ENCODE measurements around the gene TMEM123. TPM values are rescaled to one million over a fixed set of nuclear protein-coding genes. Genes with fewer than 3 reads are reported as not detected.
A peak's percentile ranks its signal among the peaks of the same experiment; 100 is the strongest.
"Not testable (repeated sequence)": the region's sequence is repeated elsewhere in the genome, so short reads cannot be mapped to it uniquely, and the experiment has no call there.

TMEM123 gene
- total and polyA plus RNA-seq, 4 experiments from 2014 or later: 383 to 839 (median 574) TPM

- Mint-ChIP-seq H3K27me3 (no peaks in the 10 kb centered on the region), H3K4me3 (no peak overlapping the region), H3K36me3 (peaks cover 43 to 60% of the 10 kb centered on the region in 2 donors), H3K4me1 (peaks cover 12 to 19% (median 16%) of the 10 kb centered on the region in 4 donors), H3K27ac (no peak overlapping the region), H3K9me3 (no peaks in the 10 kb centered on the region)
- ChIA-PET CTCF (ENCODE audit: partially characterized antibody) (interaction anchor here (1.5 to 7.2 kb wide), 2 partner anchors 14 to 36 kb away, joined by 3 to 76 read pairs; no protein-coding TSS in a partner anchor), POLR2A (ENCODE audit: partially characterized antibody) (no interaction called here)
- Histone ChIP-seq H3K4me1 (ENCODE audit: insufficient read depth, low read length) (peaks cover 16% of the 10 kb centered on the region), H3K27ac (ENCODE audit: low read depth, low read length) (no peak overlapping the region), H3K36me3 (ENCODE audit: insufficient read depth, low read length) (peaks cover 21% of the 10 kb centered on the region), H3K27me3 (ENCODE audit: insufficient read depth, low read length) (no peaks in the 10 kb centered on the region), H3K4me3 (ENCODE audit: low read length in 2 of 2) (no peak overlapping the region), H3K9me3 (ENCODE audit: control insufficient read depth in 1 of 2, low read length in 2 of 2) (no peaks in the 10 kb centered on the region)
- intact Hi-C loops (cut with micrococcal nuclease): no loop called here
- DNase-seq: no peak
Observed at GRCh38 chr11:102377891-102378290, 74.7 kb downstream of the TMEM123 start.

DNA sequence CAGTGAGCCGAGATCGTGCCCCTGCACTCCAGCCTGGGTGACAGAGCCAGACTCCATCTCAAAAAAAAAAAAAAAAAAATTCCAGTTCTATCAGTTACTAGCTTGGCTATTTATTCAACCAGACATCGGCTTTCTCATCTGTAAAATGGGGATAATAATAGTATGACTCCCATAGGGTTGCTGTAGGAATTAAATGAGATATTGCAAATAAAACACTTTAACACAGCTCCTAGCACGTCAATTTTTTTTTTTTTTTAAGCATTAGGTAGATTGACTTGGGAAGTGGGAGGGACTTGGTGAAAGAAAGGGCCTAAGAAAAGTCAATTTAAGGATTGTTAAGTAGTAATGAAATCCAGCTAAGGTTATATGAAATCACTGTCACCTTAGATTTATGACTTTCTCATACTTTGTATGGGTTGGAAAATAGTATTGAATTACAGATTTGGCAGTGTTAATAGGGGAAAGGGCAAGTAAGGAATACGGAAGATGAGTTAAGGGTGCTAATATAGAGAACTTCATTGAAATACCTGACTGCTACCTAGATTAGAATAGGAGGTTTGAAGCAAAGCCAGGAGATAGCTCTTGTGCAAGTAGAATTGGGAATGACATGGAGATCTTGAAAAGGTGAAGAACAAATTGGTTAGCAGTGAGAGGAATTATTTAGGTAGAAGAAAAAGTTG is 76.7 kb downstream of the TMEM123 start:
- Histone ChIP-seq H3K27me3 (ENCODE audit: insufficient read depth, low read length) (no peaks in the 10 kb centered on the region), H3K4me3 (ENCODE audit: low read length in 2 of 2) (no peak overlapping the region), H3K9me3 (ENCODE audit: control insufficient read depth in 1 of 2, low read length in 2 of 2) (no peaks in the 10 kb centered on the region), H3K36me3 (ENCODE audit: insufficient read depth, low read length) (peaks cover 21% of the 10 kb centered on the region), H3K27ac (ENCODE audit: low read depth, low read length) (no peak overlapping the region), H3K4me1 (ENCODE audit: insufficient read depth, low read length) (peaks cover 16% of the 10 kb centered on the region)
- Mint-ChIP-seq H3K4me1 (peaks cover 15 to 27% (median 19%) of the 10 kb centered on the region in 4 donors), H3K4me3 (no peak overlapping the region), H3K36me3 (peaks cover 41 to 53% of the 10 kb centered on the region in 2 donors), H3K27ac (peak overlapping the region in 3 of 7 donors; percentile 15 to 59 (median 20)), H3K27me3 (no peaks in the 10 kb centered on the region), H3K9me3 (no peaks in the 10 kb centered on the region)
- intact Hi-C loops (cut with micrococcal nuclease): no loop called here
- CTCF ChIA-PET (ENCODE audit: partially characterized antibody): interaction anchor here (0.7 to 2.4 kb wide), 10 partner anchors 8 to 123 kb away, joined by 3 to 18 read pairs (median 4); no protein-coding TSS in a partner anchor
- POLR2A ChIA-PET (ENCODE audit: partially characterized antibody): interaction anchor here (0.6 to 1.1 kb wide), 2 partner anchors 10 to 714 kb away, joined by 3 to 4 read pairs; no protein-coding TSS in a partner anchor
- DNase-seq: no peak

DNA sequence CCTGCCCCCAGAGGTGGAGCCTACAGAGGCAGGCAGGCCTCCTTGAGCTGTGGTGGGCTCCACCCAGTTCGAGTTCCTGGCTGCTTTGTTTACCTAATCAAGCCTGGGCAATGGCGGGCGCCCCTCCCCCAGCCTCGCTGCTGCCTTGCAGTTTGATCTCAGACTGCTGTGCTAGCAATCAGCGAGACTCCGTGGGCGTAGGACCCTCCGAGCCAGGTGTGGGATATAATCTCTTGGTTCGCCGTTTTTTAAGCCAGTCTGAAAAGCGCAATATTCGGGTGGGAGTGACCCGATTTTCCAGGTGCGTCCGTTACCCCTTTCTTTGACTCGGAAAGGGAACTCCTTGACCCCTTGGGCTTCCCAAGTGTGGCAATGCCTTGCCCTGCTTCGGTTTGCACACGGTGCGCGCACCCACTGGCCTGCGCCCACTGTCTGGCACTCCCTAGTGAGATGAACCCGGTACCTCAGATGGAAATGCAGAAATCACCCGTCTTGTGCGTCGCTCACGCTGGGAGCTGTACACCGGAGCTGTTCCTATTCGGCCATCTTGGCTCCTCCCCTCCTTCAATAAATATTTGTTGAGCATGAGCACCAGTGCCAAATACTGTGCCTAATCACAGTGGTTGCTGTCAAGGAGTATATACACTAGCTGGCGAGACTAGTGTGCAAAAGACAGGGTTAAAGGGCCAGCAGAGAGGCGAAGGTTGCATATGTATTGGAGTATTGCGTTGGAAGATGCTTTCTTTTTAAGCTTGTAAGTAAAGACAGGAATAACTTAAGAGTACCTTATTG is 77.7 kb downstream of the TMEM123 start:
- POLR2A ChIA-PET (ENCODE audit: partially characterized antibody): interaction anchor here (1.1 kb wide), 1 partner anchor 11 kb away, joined by 4 read pairs; no protein-coding TSS in a partner anchor
- intact Hi-C loops (cut with micrococcal nuclease): not testable (repeated sequence)

DNA sequence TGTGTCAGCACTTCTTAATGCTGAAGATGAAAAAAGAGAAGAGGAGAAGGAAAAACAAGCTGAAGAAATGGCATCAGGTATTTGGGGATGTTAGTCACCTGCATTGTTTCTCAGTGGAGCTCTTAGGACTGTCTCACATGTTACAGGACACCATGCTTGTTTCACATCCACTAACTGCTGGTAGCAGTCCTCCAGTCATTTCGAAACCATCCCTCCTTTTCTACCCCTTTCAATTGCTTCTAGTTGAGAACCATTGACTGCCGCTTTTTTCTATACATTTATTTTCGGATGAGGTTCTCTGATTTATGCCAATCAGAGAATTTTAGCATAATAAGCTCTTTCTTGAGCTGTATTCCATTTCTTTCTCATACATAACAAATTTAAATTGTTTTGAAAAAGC is 84.1 kb downstream of the TMEM123 start:
- CTCF ChIA-PET (ENCODE audit: partially characterized antibody): interaction anchor here (0.9 to 3.7 kb wide), 7 partner anchors 21 to 297 kb away, joined by 3 to 26 read pairs (median 7); no protein-coding TSS in a partner anchor
- Mint-ChIP-seq H3K9me3 (no peaks in the 10 kb centered on the region), H3K27me3 (no peaks in the 10 kb centered on the region), H3K4me1 (peaks cover 24 to 31% (median 27%) of the 10 kb centered on the region in 4 donors), H3K36me3 (peaks cover 46 to 48% of the 10 kb centered on the region in 2 donors), H3K27ac (peak overlapping the region in 5 of 7 donors; percentile 13 to 79 (median 61)), H3K4me3 (no peak overlapping the region)
- Histone ChIP-seq H3K36me3 (ENCODE audit: insufficient read depth, low read length) (peaks cover 37% of the 10 kb centered on the region), H3K4me1 (ENCODE audit: insufficient read depth, low read length) (peaks cover 10% of the 10 kb centered on the region), H3K4me3 (ENCODE audit: low read length in 2 of 2) (no peak overlapping the region), H3K27me3 (ENCODE audit: insufficient read depth, low read length) (no peaks in the 10 kb centered on the region), H3K9me3 (ENCODE audit: control insufficient read depth in 1 of 2, low read length in 2 of 2) (no peaks in the 10 kb centered on the region), H3K27ac (ENCODE audit: low read depth, low read length) (no peak overlapping the region)
- POLR2A ChIA-PET (ENCODE audit: partially characterized antibody): interaction anchor here (1.2 kb wide), 2 partner anchors 83 to 85 kb away, joined by 3 to 4 read pairs; no protein-coding TSS in a partner anchor
- no peak for DNase-seq
- intact Hi-C loops (cut with micrococcal nuclease): no loop called here

More for the DNA sequence above, 77.7 kb downstream of the TMEM123 start:
- Mint-ChIP-seq H3K4me1 (peaks cover 15 to 27% (median 19%) of the 10 kb centered on the region in 4 donors), H3K36me3 (peaks cover 32 to 46% of the 10 kb centered on the region in 2 donors), H3K4me3 (peak overlapping the region in 5 of 8 donors; percentile 38 to 54 (median 40)), H3K27ac (peak overlapping the region in 5 of 7 donors; percentile 6 to 64 (median 47))
- H3K9me3 Mint-ChIP-seq; H3K4me3 ChIP-seq (ENCODE audit: low read length in 2 of 2); H3K27me3 Mint-ChIP-seq; H3K9me3 ChIP-seq (ENCODE audit: control insufficient read depth in 1 of 2, low read length in 2 of 2); H3K27me3 ChIP-seq (ENCODE audit: insufficient read depth, low read length); H3K27ac ChIP-seq (ENCODE audit: low read depth, low read length): not testable (repeated sequence)
- Histone ChIP-seq H3K36me3 (ENCODE audit: insufficient read depth, low read length) (peaks cover 19% of the 10 kb centered on the region), H3K4me1 (ENCODE audit: insufficient read depth, low read length) (peaks cover 16% of the 10 kb centered on the region)
- DNase-seq: peak in 2 of 5 donors; percentile 6 to 33
- CTCF ChIA-PET (ENCODE audit: partially characterized antibody): interaction anchor here (0.7 to 2.4 kb wide), 9 partner anchors 8 to 124 kb away, joined by 3 to 18 read pairs (median 5); no protein-coding TSS in a partner anchor

- intact Hi-C loops (cut with micrococcal nuclease): loop anchor here (1.0 to 2.0 kb wide), 4 partner anchors 23 to 299 kb away; no protein-coding TSS in a partner anchor
- POLR2A ChIA-PET (ENCODE audit: partially characterized antibody): interaction anchor here (1.0 kb wide), 1 partner anchor 129 kb away, joined by 4 read pairs; no protein-coding TSS in a partner anchor
Observed at GRCh38 chr11:102367364-102367763, 85.2 kb downstream of the TMEM123 start.

GRCh38 chr11:102364991-102365390 is 87.6 kb downstream of the TMEM123 start:
- intact Hi-C loops (cut with micrococcal nuclease): no loop called here
- CTCF ChIA-PET (ENCODE audit: partially characterized antibody): interaction anchor here (1.0 to 3.8 kb wide), 7 partner anchors 11 to 302 kb away, joined by 3 to 29 read pairs (median 5); no protein-coding TSS in a partner anchor

More at GRCh38 chr11:102367364-102367763, 85.2 kb downstream of the TMEM123 start:
- Mint-ChIP-seq H3K27ac (peak overlapping the region; percentile 33 to 93 (median 72)), H3K4me3 (peak overlapping the region in 3 of 8 donors; percentile 7 to 27 (median 17)), H3K9me3 (no peaks in the 10 kb centered on the region), H3K4me1 (peaks cover 27 to 37% (median 28%) of the 10 kb centered on the region in 4 donors), H3K36me3 (peaks cover 53 to 56% of the 10 kb centered on the region in 2 donors), H3K27me3 (no peaks in the 10 kb centered on the region)
- peaks cover 42% of the 10 kb centered on the region for H3K36me3 ChIP-seq (ENCODE audit: insufficient read depth, low read length)
- DNase-seq: peak in 4 of 5 donors; percentile 41 to 53 (median 50)
- no peaks in the 10 kb centered on the region for H3K9me3 ChIP-seq (ENCODE audit: control insufficient read depth in 1 of 2, low read length in 2 of 2)
- H3K4me3 ChIP-seq (ENCODE audit: low read length in 2 of 2): no peak overlapping the region
- CTCF ChIA-PET (ENCODE audit: partially characterized antibody): interaction anchor here (0.6 to 3.8 kb wide), 36 partner anchors 9 to 298 kb away, joined by 3 to 29 read pairs (median 4); partner anchors contain the start of gene TMEM123
- H3K27ac ChIP-seq (ENCODE audit: low read depth, low read length): no peak overlapping the region
- no peaks in the 10 kb centered on the region for H3K27me3 ChIP-seq (ENCODE audit: insufficient read depth, low read length)
- H3K4me1 ChIP-seq (ENCODE audit: insufficient read depth, low read length): peaks cover 21% of the 10 kb centered on the region

More at GRCh38 chr11:102364991-102365390, 87.6 kb downstream of the TMEM123 start:
- Histone ChIP-seq H3K27me3 (ENCODE audit: insufficient read depth, low read length) (no peaks in the 10 kb centered on the region), H3K4me1 (ENCODE audit: insufficient read depth, low read length) (peaks cover 45% of the 10 kb centered on the region), H3K4me3 (ENCODE audit: low read length in 2 of 2) (no peak overlapping the region), H3K9me3 (ENCODE audit: control insufficient read depth in 1 of 2, low read length in 2 of 2) (no peaks in the 10 kb centered on the region), H3K36me3 (ENCODE audit: insufficient read depth, low read length) (peaks cover 42% of the 10 kb centered on the region), H3K27ac (ENCODE audit: low read depth, low read length) (no peak overlapping the region)
- POLR2A ChIA-PET (ENCODE audit: partially characterized antibody): interaction anchor here (1.0 kb wide), 1 partner anchor 87 kb away, joined by 3 read pairs; no protein-coding TSS in a partner anchor
- Mint-ChIP-seq H3K4me1 (peaks cover 41 to 54% (median 42%) of the 10 kb centered on the region in 4 donors), H3K36me3 (peaks cover 58 to 71% of the 10 kb centered on the region in 2 donors), H3K27me3 (no peaks in the 10 kb centered on the region), H3K27ac (peak overlapping the region in 6 of 7 donors; percentile 6 to 89 (median 62)), H3K9me3 (peaks cover 0 to 6% (median 2%) of the 10 kb centered on the region in 8 donors), H3K4me3 (no peak overlapping the region)
- DNase-seq: no peak
